Ascending aorta (tissue), 2 donors: ENCODE data around the gene FAM193B. TPM values are rescaled to one million over a fixed set of nuclear protein-coding genes. Genes with fewer than 3 reads are reported as not detected.
A peak's percentile ranks its signal among the peaks of the same experiment; 100 is the strongest.
"Not testable (repeated sequence)": the region's sequence is repeated elsewhere in the genome, so short reads cannot be mapped to it uniquely, and the experiment has no call there.

Source experiments
- DNase-seq, 2 donors: peaks; one replicate each; pipeline ENCODE4 v3.0.0-alpha.2; 2019; ENCODE audit warnings: low spot score in 2 of 2
- H3K27ac ChIP-seq, 2 donors: fragments of 200-600 bp; sonication (generic); one replicate each; pipeline ENCODE4 v1.5.1; 2016 to 2017; ENCODE audit warnings: mild to moderate bottlenecking in 1 of 2
- H3K27me3 ChIP-seq: fragments of 200-600 bp; sonication (generic); one replicate; pipeline ENCODE4 v1.5.1; 2017
- H3K36me3 ChIP-seq, 2 donors: fragments of 200-600 bp; sonication (generic); one replicate each; pipeline ENCODE4 v1.5.1; 2016
- H3K4me1 ChIP-seq, 2 donors: fragments of 200-600 bp; sonication (generic); one replicate each; pipeline ENCODE4 v1.5.1; 2016 to 2017; ENCODE audit warnings: mild to moderate bottlenecking in 1 of 2
- H3K4me3 ChIP-seq, 2 donors: fragments of 200-600 bp; sonication (generic); one replicate each; pipeline ENCODE4 v1.5.1; 2016 to 2017; ENCODE audit warnings: mild to moderate bottlenecking in 1 of 2
- H3K9me3 ChIP-seq, 2 donors: fragments of 200-600 bp; sonication (generic); one replicate each; pipeline ENCODE4 v1.5.1; 2016
- CTCF ChIP-seq, 3 experiments: fragments of 200-600 bp in 2 of 3; fragments of 450-650 bp in 1 of 3; sonication (generic) in 2 of 3; IDR thresholded peaks; one replicate each; pipeline ENCODE4 v1.5.1; 2016 to 2019; ENCODE audit warnings: antibody characterized with exemption in 3 of 3, mild to moderate bottlenecking in 1 of 3, moderate library complexity in 1 of 3
- intact Hi-C: fragments of 100-400 bp; cut with DNase I; formaldehyde crosslinking; loops from one replicate; pipeline ENCODE4 v1.15.1; 2023
- total RNA-seq: library from RNA; depleted of rRNA; stranded (reverse); fragments of >200 nt; gene quantifications from one replicate; pipeline ENCODE4 v1.1.0, GENCODE V29; 2016

The FAM193B gene
- total RNA-seq, 1 donor from 2014 or later, result 116 TPM

GRCh38 chr5:177537389-177538361, 16.7 kb downstream of the FAM193B start:
- H3K27me3 ChIP-seq, result no peaks in the 10 kb centered on the region
- H3K4me3 ChIP-seq, result peak overlapping the region in 1 of 2 donors; percentile 29
- H3K4me1 ChIP-seq, result peaks cover 32 to 54% of the 10 kb centered on the region in 2 donors
- no peaks in the 10 kb centered on the region for H3K9me3 ChIP-seq
- intact Hi-C loops, result loop anchor here (2.0 kb wide), 1 partner anchor 21 kb away; the partner anchor contains the start of gene DDX41
- H3K36me3 ChIP-seq, result peaks cover 9 to 22% of the 10 kb centered on the region in 2 donors
- DNase-seq, result peak in 1 of 2 donors; percentile 90
- no peak for TF ChIP-seq CTCF (IDR thresholded peaks at IDR 0.05)
- H3K27ac ChIP-seq, result peak overlapping the region; percentile 81 to 82

GRCh38 chr5:177536386-177536785, 18.0 kb downstream of the FAM193B start:
- Histone ChIP-seq H3K4me1 (peaks cover 29 to 53% of the 10 kb centered on the region in 2 donors), H3K27ac (peak overlapping the region; percentile 81 to 82), H3K4me3 (no peak overlapping the region), H3K27me3 (no peaks in the 10 kb centered on the region), H3K9me3 (no peaks in the 10 kb centered on the region), H3K36me3 (peaks cover 21 to 34% of the 10 kb centered on the region in 2 donors)
- no peak for DNase-seq
- no peak for TF ChIP-seq CTCF (IDR thresholded peaks at IDR 0.05)
- intact Hi-C loops, result loop anchor here (2.0 kb wide), 1 partner anchor 20 kb away; the partner anchor contains the start of gene DDX41

- intact Hi-C loops, result no loop called here
- DNase-seq, result no peak
- Histone ChIP-seq H3K36me3 (peaks cover 32 to 46% of the 10 kb centered on the region in 2 donors), H3K4me3 (no peak overlapping the region), H3K27me3 (no peaks in the 10 kb centered on the region), H3K9me3 (no peaks in the 10 kb centered on the region), H3K27ac (peak overlapping the region; percentile 22 to 81), H3K4me1 (peaks cover 29 to 47% of the 10 kb centered on the region in 2 donors)
- no peak for TF ChIP-seq CTCF (IDR thresholded peaks at IDR 0.05)
Observed at GRCh38 chr5:177535125-177535524, 19.2 kb downstream of the FAM193B start.

GRCh38 chr5:177534433-177534832, 19.9 kb downstream of the FAM193B start:
- H3K9me3 ChIP-seq, DNase-seq, intact Hi-C loops, H3K4me3 ChIP-seq, H3K27me3 ChIP-seq: not testable (repeated sequence)
- Histone ChIP-seq H3K27ac (peak overlapping the region in 1 of 2 donors; percentile 81), H3K4me1 (peaks cover 25 to 41% of the 10 kb centered on the region in 2 donors), H3K36me3 (peaks cover 39 to 53% of the 10 kb centered on the region in 2 donors)

GRCh38 chr5:177531209-177531940, 23.0 kb downstream of the FAM193B start:
- Histone ChIP-seq H3K27ac (peak overlapping the region in 1 of 2 donors; percentile 9), H3K27me3 (no peaks in the 10 kb centered on the region), H3K4me3 (no peak overlapping the region), H3K4me1 (peaks cover 6 to 13% of the 10 kb centered on the region in 2 donors), H3K9me3 (no peaks in the 10 kb centered on the region), H3K36me3 (peaks cover 66 to 83% of the 10 kb centered on the region in 2 donors)
- TF ChIP-seq CTCF (IDR thresholded peaks at IDR 0.05), result no peak
- DNase-seq, result no peak
- intact Hi-C loops, result no loop called here
